ENCODE measurements around the gene PEX14. TPM values are rescaled to one million over a fixed set of nuclear protein-coding genes. Genes with fewer than 3 reads are reported as not detected.

PEX14 gene
- total RNA-seq, 1 donor from 2014 or later: 27.4 TPM

DNA sequence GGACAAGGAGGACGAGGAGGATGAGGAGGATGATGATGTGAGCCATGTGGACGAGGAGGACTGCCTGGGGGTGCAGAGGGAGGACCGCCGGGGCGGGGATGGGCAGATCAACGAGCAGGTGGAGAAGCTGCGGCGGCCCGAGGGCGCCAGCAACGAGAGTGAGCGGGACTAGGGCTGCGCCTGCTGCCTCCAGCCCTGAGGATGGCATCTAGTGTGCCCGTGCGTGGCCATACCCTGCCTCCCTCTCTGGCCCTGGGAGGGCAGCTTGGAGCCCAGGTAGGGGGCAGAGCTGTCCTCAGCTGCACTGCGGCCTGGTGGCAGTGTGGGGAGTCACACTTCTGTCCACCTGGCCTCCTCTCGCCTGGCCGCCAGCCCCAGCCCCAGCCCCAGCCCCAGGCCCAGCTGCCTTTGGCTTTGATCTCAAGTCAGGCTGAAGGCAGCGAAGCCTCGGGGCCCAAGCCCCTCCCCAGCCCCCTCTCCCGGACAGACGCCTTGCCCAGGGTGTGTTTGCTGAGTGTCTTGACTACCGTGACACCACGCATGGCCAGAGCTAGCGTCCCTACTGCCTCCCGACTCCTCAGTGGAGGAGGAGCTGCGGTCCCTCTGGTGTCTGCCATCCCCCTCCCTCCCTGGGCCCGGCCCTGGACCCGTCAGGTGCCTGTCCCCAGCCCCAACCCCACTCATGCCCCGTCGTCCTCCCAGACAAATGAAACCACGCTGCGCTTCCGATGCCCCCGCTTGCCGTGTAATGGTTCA lies 155.2 kb downstream of the PEX14 start:
- no peak for TF ChIP-seq CTCF (IDR thresholded peaks at IDR 0.05; ENCODE audit: insufficient read depth, low read length, poor library complexity, severe bottlenecking)
- DNase-seq (ENCODE audit: low read depth): no peak
- Histone ChIP-seq H3K4me3 (ENCODE audit: low read depth, low read length) (no peak overlapping the region), H3K36me3 (ENCODE audit: control insufficient read depth, insufficient read depth, low read length) (no peaks in the 10 kb centered on the region), H3K27me3 (ENCODE audit: control insufficient read depth, insufficient read depth, low read length) (no peaks in the 10 kb centered on the region)

- DNase-seq (ENCODE audit: low read depth): no peak
- no peaks in the 10 kb centered on the region for H3K36me3 ChIP-seq (ENCODE audit: control insufficient read depth, insufficient read depth, low read length)
- H3K27me3 ChIP-seq (ENCODE audit: control insufficient read depth, insufficient read depth, low read length): no peaks in the 10 kb centered on the region
- no peak overlapping the region for H3K4me3 ChIP-seq (ENCODE audit: low read depth, low read length)
- TF ChIP-seq CTCF (IDR thresholded peaks at IDR 0.05; ENCODE audit: insufficient read depth, low read length, poor library complexity, severe bottlenecking): no peak
These were observed 155.9 kb downstream of the PEX14 start for GRCh38 chr1:10630661-10631120.

DNA sequence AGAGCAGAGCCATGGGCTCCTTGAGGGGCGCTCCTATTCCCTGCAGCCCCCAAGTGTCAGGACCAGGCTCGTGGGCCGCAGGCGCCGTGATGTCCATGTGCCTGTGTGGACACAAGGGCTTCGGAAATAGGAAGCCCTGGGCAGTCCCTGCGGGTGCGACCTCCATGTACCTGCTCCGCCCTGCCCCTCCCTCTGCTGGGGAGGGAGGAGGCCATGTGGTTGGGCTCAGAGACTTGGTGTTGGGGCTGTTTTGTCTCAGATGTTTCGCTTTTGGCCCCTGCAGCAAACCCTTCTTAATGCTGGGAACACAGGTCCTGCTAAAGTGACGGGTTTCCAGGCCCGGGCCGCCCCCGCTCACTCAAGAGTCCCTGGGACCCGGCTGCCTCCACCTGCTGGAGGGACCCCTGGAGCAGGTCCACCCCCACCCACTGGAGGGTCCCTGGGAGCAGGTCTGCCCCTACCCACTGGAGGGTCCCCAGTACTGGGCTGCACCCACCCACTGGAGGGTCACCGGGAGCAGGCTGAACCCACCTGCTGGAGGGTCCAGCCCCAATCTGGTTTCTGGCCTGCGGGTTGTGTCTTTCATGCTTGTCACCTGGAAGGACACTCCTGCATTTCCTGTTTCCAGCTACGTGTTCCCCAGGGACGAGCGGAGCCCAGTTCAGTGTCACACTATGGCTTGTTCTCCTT lies 156.5 kb downstream of the PEX14 start:
- no peak for DNase-seq (ENCODE audit: low read depth)
- no peak for TF ChIP-seq CTCF (IDR thresholded peaks at IDR 0.05; ENCODE audit: insufficient read depth, low read length, poor library complexity, severe bottlenecking)
- Histone ChIP-seq H3K36me3 (ENCODE audit: control insufficient read depth, insufficient read depth, low read length) (no peaks in the 10 kb centered on the region), H3K4me3 (ENCODE audit: low read depth, low read length) (no peak overlapping the region), H3K27me3 (ENCODE audit: control insufficient read depth, insufficient read depth, low read length) (no peaks in the 10 kb centered on the region)

- no peak overlapping the region for H3K4me3 ChIP-seq (ENCODE audit: low read depth, low read length)
- H3K36me3 ChIP-seq (ENCODE audit: control insufficient read depth, insufficient read depth, low read length): no peaks in the 10 kb centered on the region
- no peaks in the 10 kb centered on the region for H3K27me3 ChIP-seq (ENCODE audit: control insufficient read depth, insufficient read depth, low read length)
- no peak for DNase-seq (ENCODE audit: low read depth)
- TF ChIP-seq CTCF (IDR thresholded peaks at IDR 0.05; ENCODE audit: insufficient read depth, low read length, poor library complexity, severe bottlenecking): no peak
These were observed 157.3 kb downstream of the PEX14 start for GRCh38 chr1:10631811-10632593.

- no peak for TF ChIP-seq CTCF (IDR thresholded peaks at IDR 0.05; ENCODE audit: insufficient read depth, low read length, poor library complexity, severe bottlenecking)
- Histone ChIP-seq H3K36me3 (ENCODE audit: control insufficient read depth, insufficient read depth, low read length) (no peaks in the 10 kb centered on the region), H3K27me3 (ENCODE audit: control insufficient read depth, insufficient read depth, low read length) (no peaks in the 10 kb centered on the region), H3K4me3 (ENCODE audit: low read depth, low read length) (no peak overlapping the region)
- no peak for DNase-seq (ENCODE audit: low read depth)
These were observed 157.9 kb downstream of the PEX14 start for GRCh38 chr1:10632691-10633090.
